HG03469 (cell line): ENCODE data around the gene LLGL1.

Source experiments
- ATAC-seq: cut with Tn5 transposase; IDR thresholded peaks from one replicate; pipeline ENCODE4 v1.9.1; 2021; ENCODE audit warnings: mild to moderate bottlenecking, moderate library complexity, moderate number of reproducible peaks; ENCODE audit not compliant: unreplicated experiment

The LLGL1 gene

DNA sequence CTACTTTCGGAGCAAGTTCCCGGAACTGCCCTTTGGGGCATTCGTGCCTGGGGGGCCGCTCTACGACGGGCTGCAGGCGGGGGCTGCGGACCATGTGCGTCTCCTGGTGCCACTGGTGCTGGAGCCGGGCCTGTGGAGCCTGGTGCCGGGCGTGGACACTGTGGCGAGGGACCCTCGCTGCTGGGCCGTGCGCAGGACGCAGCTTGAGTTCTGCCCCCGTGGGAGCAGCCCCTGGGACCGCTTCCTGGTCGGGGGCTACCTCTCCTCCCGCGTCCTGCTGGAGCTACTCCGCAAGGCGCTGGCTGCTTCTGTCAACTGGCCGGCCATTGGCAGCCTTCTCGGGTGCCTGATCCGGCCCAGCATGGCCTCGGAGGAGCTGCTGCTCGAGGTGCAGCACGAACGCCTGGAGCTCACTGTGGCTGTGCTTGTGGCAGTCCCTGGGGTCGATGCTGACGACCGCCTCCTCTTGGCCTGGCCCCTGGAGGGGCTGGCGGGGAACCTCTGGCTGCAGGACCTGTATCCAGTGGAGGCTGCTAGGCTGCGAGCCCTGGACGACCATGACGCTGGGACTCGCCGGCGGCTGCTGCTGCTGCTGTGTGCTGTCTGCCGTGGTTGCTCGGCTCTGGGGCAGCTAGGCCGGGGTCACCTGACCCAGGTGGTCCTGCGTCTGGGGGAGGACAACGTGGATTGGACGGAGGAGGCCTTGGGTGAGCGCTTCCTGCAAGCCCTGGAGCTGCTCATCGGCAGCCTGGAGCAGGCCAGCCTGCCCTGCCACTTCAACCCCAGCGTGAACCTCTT, 38.6 kb downstream of the LLGL1 start:
- ATAC-seq = no peak

DNA sequence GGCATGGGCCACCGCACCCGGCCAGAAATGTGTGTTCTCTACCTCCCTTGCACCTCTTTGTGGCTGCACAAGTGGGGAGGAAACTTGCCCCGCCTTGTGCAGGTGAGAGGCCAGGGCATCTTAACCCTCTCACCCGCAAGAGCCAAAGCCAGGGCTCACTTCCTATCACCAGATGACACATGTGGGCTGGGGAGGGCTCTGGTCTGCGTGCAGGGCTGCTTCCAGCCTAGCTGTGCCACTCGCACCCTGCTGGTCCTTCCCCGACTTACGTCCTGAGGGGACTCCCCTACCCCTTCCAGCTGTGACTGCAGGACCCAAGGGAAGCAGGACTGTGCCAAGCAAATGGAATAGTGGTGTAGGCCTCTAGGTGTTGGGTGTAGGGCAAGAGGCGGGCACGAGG, 41.9 kb downstream of the LLGL1 start:
- no peak for ATAC-seq

DNA sequence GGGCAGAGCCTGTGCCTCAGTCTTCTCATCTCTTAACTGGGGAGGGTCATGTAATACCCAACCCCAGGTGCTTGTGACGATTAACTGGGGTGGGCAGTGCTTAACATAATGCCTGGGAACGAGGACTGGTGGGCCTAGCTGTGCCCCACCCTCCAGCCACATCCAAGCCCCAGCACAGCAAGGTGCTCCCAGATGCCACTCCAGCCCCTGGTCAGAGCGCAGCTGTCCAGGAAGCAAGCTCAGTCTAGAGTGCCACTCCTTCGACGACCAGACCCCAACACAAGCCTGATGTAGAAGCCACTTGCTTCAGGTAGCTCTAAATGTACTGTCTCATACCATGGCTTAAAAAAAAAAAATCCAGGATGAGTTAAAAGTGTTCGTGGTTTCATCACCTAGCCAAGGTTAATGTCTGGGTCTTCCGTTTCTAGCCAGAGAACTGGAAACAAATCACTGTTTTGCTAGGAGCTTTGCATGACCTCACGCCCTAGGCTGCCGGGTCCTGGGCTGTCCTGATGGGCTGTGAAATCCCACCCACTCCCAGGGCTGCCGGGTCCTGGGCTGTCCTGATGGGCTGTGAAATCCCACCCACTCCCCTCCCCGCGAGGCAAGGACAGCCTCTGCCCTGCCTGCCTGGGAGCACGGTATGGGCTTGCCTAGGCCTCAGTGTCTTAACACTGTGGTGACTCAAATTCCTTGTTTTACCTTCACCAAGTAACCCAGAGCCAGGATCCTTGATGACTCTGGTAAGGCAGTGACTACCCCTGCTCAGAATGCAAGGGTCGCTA, 42.7 kb downstream of the LLGL1 start:
- no peak for ATAC-seq

DNA sequence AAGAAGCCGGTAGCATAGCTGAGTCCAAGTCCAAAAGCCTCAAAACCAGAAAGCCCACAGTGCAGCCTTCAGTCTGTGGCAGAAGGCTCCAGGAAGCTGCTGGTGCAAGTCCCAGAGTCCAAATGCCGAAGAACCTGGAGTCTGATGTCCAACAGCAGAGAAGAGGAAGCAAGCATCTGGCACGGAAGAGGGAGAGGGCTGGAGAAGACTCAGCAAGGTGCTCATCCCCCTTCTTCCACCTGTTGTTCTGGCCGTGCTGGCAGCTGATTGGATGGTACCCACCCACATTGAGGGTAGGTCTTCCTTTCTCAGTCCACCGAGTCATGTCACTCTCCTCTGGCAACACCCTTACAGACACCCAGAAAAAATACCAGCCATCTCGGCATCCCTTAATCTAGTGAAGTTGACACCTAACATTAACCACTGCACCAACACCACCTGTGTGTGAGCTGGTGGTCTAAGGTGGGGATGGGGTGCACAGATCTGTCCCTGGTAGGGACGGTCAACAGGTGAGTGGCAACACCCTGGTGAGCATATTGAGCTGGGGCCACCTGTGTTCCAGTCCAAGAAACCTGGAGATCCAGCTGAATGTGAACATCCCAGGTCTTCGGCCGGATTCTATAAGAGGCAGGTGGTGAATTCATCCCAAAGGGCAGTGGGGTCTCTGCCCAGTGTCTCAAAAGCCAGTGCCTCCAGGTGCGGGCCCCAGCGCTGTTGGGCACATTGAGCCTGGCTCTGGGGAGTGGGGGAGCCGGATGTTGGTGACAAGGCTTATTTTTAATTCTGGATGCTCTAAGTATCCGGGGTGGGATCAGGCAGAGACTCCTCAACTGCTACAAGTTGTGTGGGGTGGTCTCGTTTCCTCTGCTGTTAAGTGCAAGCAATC, 44.9 kb downstream of the LLGL1 start:
- ATAC-seq = no peak

DNA sequence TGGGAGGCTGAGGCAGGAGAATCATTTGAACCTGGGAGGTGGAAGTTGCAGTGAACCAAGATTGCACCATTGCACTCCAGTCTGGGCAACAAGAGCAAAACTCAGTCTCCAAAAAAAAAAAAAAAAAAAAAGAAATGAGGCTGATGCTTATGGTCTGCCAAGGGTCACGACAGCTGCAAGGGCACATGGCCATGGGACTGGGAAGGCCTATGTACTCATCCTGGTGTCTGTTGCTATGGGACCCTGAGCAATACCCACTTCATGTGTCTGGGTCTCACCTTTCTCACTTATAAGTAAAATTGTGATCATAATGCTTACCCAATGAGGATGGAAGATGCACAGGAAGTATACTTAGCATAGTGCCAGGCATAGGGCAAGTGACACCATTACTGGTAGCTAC, 51.6 kb downstream of the LLGL1 start:
- no peak for ATAC-seq

DNA sequence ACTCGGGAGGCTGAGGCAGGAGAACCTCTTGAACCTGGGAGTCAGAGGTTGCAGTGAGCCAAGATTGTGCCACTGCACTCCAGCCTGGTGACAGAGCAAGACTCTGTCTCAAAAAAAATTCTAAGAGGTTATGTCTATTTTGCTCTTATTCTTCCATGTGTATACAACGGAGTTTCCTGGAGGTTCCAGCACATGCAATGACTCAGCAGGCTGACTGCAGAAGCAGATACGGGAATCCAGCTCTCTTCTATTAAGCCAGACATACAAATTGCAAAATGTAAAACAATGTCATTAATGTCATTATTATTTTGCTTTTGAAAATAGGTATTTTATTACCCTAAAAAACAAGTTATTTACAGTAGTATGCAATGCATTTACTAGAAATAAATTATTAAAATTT, 53.4 kb downstream of the LLGL1 start:
- no peak for ATAC-seq

DNA sequence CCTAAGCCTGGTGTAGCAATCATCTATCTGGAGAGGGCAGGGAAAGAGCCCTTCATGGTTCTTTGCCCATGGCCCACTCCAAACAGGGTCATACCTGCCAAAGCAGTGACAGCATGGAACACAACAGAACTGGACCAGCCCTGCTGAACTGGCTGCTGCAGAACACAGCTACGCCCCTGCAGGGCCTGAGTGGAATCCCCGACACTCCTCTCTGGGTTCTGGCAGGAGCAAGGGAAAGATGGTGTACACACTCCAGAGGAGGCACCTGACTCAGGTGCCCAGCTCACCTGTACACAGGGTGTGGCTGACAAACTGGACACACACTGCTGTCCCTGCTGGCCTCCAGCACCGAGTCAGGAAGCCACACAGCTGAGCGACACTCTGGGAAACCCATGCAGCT, 54.8 kb downstream of the LLGL1 start:
- no peak for ATAC-seq

DNA sequence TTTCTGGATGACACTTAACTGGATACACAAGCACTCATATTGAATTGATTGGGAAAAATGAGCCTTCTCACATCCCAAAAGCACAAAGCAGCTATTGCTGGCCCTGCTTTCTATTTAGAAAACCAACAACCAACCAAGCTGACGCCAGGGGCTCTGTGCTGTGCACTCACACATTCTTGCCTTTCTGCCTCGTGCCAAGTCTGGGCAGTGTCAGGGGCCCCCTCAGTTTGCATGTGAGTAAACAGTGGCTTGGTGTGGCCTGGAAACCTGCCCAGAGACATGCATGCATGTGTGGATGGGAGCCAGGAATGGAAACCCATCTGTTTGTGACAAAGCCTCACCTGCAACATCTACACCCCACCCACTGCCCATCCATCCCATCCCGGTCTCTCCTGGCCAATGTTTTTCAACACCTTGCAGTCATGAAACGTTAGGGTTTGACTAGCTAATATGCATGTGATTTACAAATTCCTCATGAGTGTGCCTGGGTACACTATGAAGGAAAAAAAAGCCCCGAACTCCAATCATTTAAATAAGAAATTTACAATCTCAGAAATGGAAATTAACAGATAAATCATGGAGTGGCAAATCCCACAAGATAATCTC, 55.4 kb downstream of the LLGL1 start:
- ATAC-seq = no peak

DNA sequence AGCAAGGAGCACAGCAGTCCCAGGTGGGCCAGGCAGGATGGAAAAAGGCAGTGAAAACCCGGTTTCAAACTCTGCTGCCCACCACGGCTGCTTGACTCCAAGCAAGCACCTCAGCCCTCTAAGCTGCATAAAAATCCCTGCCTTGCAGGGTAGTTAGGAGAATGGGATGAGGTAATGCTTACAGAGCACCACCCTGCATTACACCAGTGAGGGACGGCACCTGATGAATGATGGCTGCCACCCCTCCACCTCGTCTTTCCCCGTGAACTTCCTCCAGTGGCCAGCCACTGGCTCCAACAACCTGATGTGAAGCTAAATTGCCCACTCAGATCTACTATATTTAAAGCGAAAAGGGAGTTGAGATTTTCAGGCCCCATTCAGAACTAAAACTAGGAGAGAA, 56.4 kb downstream of the LLGL1 start:
- no peak for ATAC-seq

DNA sequence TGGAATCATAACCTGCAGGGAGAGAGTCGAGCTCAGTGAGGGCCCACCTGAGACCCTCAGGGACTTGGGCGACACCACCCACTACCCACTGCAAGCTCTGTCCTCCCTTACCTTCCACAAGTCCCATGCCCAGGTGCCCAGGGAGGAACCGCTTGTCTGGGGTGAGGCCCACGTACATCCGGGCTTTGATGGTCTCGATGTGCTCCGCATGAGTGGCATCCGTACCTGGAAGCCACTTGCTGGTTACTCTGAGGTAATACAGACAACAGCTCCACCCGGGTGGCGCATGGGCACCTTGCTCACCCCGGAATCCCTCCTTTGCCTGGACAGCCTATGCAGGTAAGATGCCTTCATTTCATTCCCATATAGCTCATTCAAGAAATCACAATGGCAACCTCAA, 59.9 kb downstream of the LLGL1 start:
- no peak for ATAC-seq

DNA sequence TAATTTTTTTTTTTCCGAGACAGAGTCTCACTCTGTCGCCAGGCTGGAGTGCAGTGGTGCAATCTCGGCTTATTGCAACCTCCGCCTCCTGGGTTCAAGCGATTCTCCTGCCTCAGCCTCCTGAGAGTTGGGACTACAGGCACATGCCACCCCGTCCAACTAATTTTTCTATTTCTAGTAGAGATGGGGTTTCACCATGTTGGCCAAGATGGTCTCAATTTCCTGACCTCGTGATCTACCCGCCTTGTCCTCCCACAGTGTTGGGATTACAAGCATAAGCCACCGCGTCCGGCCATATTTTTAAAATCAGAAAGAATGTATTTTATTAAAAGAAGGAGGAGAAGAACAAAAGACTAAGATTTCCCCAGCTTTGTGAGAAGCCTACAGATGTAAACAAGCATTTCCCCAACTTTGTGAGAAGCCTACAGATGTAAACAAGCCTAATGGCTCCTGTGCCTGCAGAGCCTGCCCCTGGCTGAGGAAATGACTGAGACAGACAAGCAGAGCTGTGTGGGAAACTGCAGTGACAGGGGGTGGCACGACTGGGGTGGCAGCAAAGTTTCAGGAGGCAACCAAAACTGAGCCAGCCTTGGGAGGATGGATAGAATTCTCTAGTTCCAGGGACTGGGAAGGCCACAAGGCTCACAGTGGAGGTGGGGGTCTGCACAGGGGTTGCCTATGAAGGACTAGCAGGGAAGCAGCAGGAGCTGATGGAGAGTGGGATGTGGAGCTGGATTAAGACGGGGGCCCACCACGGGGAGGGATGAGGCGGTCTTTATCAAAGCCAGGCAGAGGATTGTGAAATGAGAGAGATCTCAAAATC, 66.5 kb downstream of the LLGL1 start:
- no peak for ATAC-seq
